ENCODE data around the gene PPIL4.
"Not testable (repeated sequence)": the region's sequence is repeated elsewhere in the genome, so short reads cannot be mapped to it uniquely, and the experiment has no call there.

GRCh38 chr6:149494810-149495209 is 51.0 kb downstream of the PPIL4 start:
- TF ChIP-seq POLR2AphosphoS5 (IDR thresholded peaks at IDR 0.05); CTCF (IDR thresholded peaks at IDR 0.05); EP300 (IDR thresholded peaks at IDR 0.05; ENCODE audit: low read depth); POLR2A (IDR thresholded peaks at IDR 0.05): not testable (repeated sequence)

All from transverse colon (tissue), 4 donors.